A549 (cell line): ENCODE results near the gene RANBP3. TPM values are rescaled to one million over a fixed set of nuclear protein-coding genes. Genes with fewer than 3 reads are reported as not detected.
A peak's percentile ranks its signal among the peaks of the same experiment; 100 is the strongest.

Experiments used
- ATAC-seq, 2 experiments: fragments of 200-7000 bp in 1 of 2; fragments of >200 bp in 1 of 2; cut with Nextera tagmentation in 1 of 2; cut with Tn5 transposase in 1 of 2; 3 replicates each; pipeline versions ENCODE4 v1.8.0 to v1.9.1; 2018 to 2020; ENCODE audit warnings: mild to moderate bottlenecking in 1 of 2, moderate library complexity in 1 of 2
- CTCF ChIA-PET: fragments of 300-600 bp; sonication (Branson Sonifier 250); formaldehyde crosslinking; extraction: SDS; loops from one replicate; lab custom pipeline; 2021; ENCODE audit warnings: antibody characterized with exemption, inconsistent platforms; lab: Yijun Ruan, JAX
- POLR2A ChIA-PET: fragments of 350-600 bp; formaldehyde crosslinking; extraction: SDS; loops from one replicate; lab custom pipeline; 2021; ENCODE audit warnings: antibody characterized with exemption, inconsistent platforms; lab: Yijun Ruan, JAX
- DNase-seq, 2 experiments: peaks; one replicate each; pipeline versions ENCODE4 v3.0.0 to v3.0.0-alpha.2; 2011 to 2016; ENCODE audit warnings: low read depth in 1 of 2, low spot score in 1 of 2
- FAIRE-seq: peaks from 2 replicates; lab custom pipeline; 2011; peaks lifted over from hg19 to GRCh38; lab: Jason Lieb, UNC
- H3K27ac ChIP-seq, 2 experiments: fragments of >200 bp; sonication (Bioruptor Twin); formaldehyde crosslinking; 3 replicates each; pipeline ENCODE4 v1.5.1; 2016 to 2017
- H3K4me1 ChIP-seq: fragments of >200 bp; sonication (Bioruptor Twin); formaldehyde crosslinking; 3 replicates; pipeline ENCODE4 v1.6.1; 2016
- H3K4me2 ChIP-seq: fragments of >200 bp; sonication (Bioruptor Twin); formaldehyde crosslinking; 3 replicates; pipeline ENCODE4 v1.6.1; 2016
- H3K4me3 ChIP-seq: fragments of >200 bp; sonication (Bioruptor Twin); formaldehyde crosslinking; 3 replicates; pipeline ENCODE4 v1.5.1; 2016
- H3K9me3 ChIP-seq: fragments of >200 bp; sonication (Bioruptor Twin); formaldehyde crosslinking; 3 replicates; pipeline ENCODE4 v1.6.1; 2016
- BHLHE40 ChIP-seq: IDR thresholded peaks from 2 replicates; pipeline ENCODE4 v1.6.1; 2012; ENCODE audit warnings: low read depth, low read length, inconsistent platforms
- CBX8 ChIP-seq: fragments of 200-600 bp; sonication (generic); IDR thresholded peaks from 2 replicates; pipeline ENCODE4 v1.6.1; 2016
- CHD4 ChIP-seq: fragments of 200-600 bp; sonication (generic); IDR thresholded peaks from 2 replicates; pipeline ENCODE4 v1.6.1; 2016; ENCODE audit warnings: antibody characterized with exemption, mild to moderate bottlenecking, borderline replicate concordance
- EHMT2 ChIP-seq: fragments of 200-600 bp; sonication (generic); IDR thresholded peaks from 2 replicates; pipeline ENCODE4 v1.6.1; 2016; ENCODE audit warnings: antibody characterized with exemption, low read depth, mild to moderate bottlenecking, moderate library complexity
- EP300 ChIP-seq, 2 experiments: fragments of >200 bp; sonication (Bioruptor Twin); formaldehyde crosslinking; IDR thresholded peaks; 2 replicates in 1 of 2; 3 replicates in 1 of 2; pipeline ENCODE4 v1.6.1; 2016 to 2017
- ESRRA ChIP-seq: fragments of 150-350 bp; IDR thresholded peaks from 2 replicates; pipeline ENCODE4 v1.6.1; 2014; ENCODE audit warnings: mild to moderate bottlenecking, low read length, borderline replicate concordance
- FOSL2 ChIP-seq, 2 experiments: fragments of 450-650 bp in 1 of 2; fragments of >200 bp in 1 of 2; sonication (Bioruptor Twin) in 1 of 2; formaldehyde crosslinking; IDR thresholded peaks; 2 replicates each; pipeline versions ENCODE4 v1.5.0 to v1.6.1; 2016 to 2020; ENCODE audit warnings: mild to moderate bottlenecking in 1 of 2, moderate library complexity in 1 of 2
- HDAC2 ChIP-seq: fragments of 200-600 bp; sonication (generic); IDR thresholded peaks from 2 replicates; pipeline ENCODE4 v1.6.1; 2016
- HOXB13 ChIP-seq: fragments of 250-450 bp; sonication (Bioruptor Pico); IDR thresholded peaks from 2 replicates; pipeline ENCODE4 v1.5.0; 2020; ENCODE audit warnings: low read depth, mild to moderate bottlenecking, moderate library complexity
- JUN ChIP-seq, 2 experiments: fragments of >200 bp; sonication (Bioruptor Twin); formaldehyde crosslinking; IDR thresholded peaks; 2 replicates in 1 of 2; 3 replicates in 1 of 2; pipeline ENCODE4 v1.6.1; 2016 to 2017
- KDM1A ChIP-seq: fragments of 200-600 bp; sonication (generic); IDR thresholded peaks from 2 replicates; pipeline ENCODE4 v1.6.1; 2016; ENCODE audit warnings: low read depth, mild to moderate bottlenecking
- MAZ ChIP-seq: fragments of 150-350 bp; IDR thresholded peaks from 2 replicates; pipeline ENCODE4 v1.6.1; 2014; ENCODE audit warnings: antibody characterized with exemption, low read depth, low read length, borderline replicate concordance
- POLR2AphosphoS2 ChIP-seq: conservative IDR thresholded peaks from 2 replicates; pipeline ENCODE4 v1.6.1; 2012; ENCODE audit warnings: low read length, improper control_type of control experiment, inconsistent platforms
- RAD21 ChIP-seq, 2 experiments: fragments of >200 bp in 1 of 2; sonication (Bioruptor Twin) in 1 of 2; formaldehyde crosslinking in 1 of 2; IDR thresholded peaks in 1 of 2; conservative IDR thresholded peaks in 1 of 2; 2 replicates in 1 of 2; 3 replicates in 1 of 2; pipeline ENCODE4 v1.6.1; 2012 to 2018; ENCODE audit warnings: inconsistent platforms in 1 of 2
- RARB ChIP-seq: fragments of 250-450 bp; sonication (Bioruptor Pico); IDR thresholded peaks from 2 replicates; pipeline ENCODE4 v1.8.0; 2021; ENCODE audit warnings: mild to moderate bottlenecking, moderate library complexity
- TFCP2L1 ChIP-seq: fragments of 250-450 bp; sonication (Bioruptor Pico); IDR thresholded peaks from 2 replicates; pipeline ENCODE4 v1.5.0; 2021; ENCODE audit warnings: mild to moderate bottlenecking
- ZSCAN20 ChIP-seq: fragments of 250-450 bp; sonication (Bioruptor Pico); IDR thresholded peaks from 2 replicates; pipeline ENCODE4 v1.8.0; 2022; ENCODE audit warnings: mild to moderate bottlenecking, moderate library complexity
- WGBS: methylation state at CpG from one replicate; pipeline ENCODE4 v1.1.6; 2017; ENCODE audit errors: missing lambda C conversion rate; 5-methylcytosine and 5-hydroxymethylcytosine counted together
- polyA plus RNA-seq, 4 experiments: library from polyadenylated mRNA; depleted of rRNA in 3 of 4; stranded (reverse); fragments of >200 nt; fragmentation: RNase III in 1 of 4; extraction: RNeasy Plus Mini Kit Qiagen cat#74134 plus additional on column Dnase treatment in 1 of 4; gene quantifications; 2 replicates in 3 of 4; 3 replicates in 1 of 4; pipeline ENCODE4 v1.2.3, GENCODE V29; 2011 to 2017
- TF ChIP-seq, protein P1 (sequence below): IDR thresholded peaks from 2 replicates; pipeline ENCODE4 v1.6.1; 2012; ENCODE audit warnings: low read depth, borderline replicate concordance
- TF ChIP-seq, protein P2 (sequence below): fragments of >200 bp; sonication (Bioruptor Twin); formaldehyde crosslinking; IDR thresholded peaks from 2 replicates; pipeline ENCODE4 v1.6.1; 2016
- TF ChIP-seq, protein P3 (sequence below): fragments of >200 bp; sonication (Bioruptor Twin); formaldehyde crosslinking; IDR thresholded peaks from 3 replicates; pipeline ENCODE4 v1.5.1; 2016
- TF ChIP-seq, protein P4 (sequence below): fragments of 200-600 bp; sonication (generic); IDR thresholded peaks from 2 replicates; pipeline ENCODE4 v1.6.1; 2016; ENCODE audit warnings: antibody characterized with exemption, mild to moderate bottlenecking, moderate library complexity

Gene RANBP3
- polyA plus RNA-seq, 2 of the 4 experiments (the other 2 are of a cell fraction): 39.2 to 53.5 TPM

DNA sequence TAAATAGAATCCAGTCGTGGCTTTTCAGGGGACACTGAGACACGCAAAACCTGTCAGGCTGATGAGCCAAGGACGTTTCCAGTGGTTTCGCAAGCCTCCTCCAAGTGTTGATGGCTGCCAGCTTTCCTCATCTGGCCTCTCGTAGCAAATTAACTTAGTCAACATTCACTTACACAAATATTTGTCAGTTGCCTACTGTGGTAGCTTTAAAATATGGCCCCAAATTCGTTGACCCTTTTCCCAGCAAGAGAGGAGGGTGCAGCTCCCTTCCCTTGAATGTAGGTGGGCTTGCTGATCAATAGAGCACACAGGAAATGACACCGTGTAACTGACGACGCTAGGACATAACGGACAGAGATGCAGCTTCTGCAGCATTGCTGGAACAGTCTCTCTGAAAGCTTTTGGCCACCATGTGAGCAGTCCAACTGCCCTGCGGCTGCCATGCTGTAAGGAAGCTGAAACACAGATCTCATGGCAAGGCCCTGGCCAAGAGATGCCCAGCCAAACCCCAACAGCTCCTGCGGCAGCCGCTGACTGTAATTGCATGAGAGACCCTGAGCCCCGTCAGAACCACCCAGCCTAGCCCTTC is 5.5 kb upstream of the RANBP3 start:
- TF ChIP-seq FOSL2 (IDR thresholded peaks at IDR 0.05) (no peak), FOSL2 (CRISPR knock-in tag; IDR thresholded peaks at IDR 0.05) (no peak), CHD4 (no peak), EHMT2 (no peak), POLR2AphosphoS2 (no peak), BHLHE40 (no peak), HDAC2 (no peak), RARB (no peak), HOXB13 (CRISPR knock-in tag) (no peak)
- TF ChIP-seq, protein P1, sequence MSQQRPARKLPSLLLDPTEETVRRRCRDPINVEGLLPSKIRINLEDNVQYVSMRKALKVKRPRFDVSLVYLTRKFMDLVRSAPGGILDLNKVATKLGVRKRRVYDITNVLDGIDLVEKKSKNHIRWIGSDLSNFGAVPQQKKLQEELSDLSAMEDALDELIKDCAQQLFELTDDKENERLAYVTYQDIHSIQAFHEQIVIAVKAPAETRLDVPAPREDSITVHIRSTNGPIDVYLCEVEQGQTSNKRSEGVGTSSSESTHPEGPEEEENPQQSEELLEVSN: no peak
- DNase-seq: no peak
- Histone ChIP-seq H3K4me2 (no peak overlapping the region), H3K27ac (no peak overlapping the region), H3K9me3 (no peaks in the 10 kb centered on the region), H3K4me1 (peaks cover 18% of the 10 kb centered on the region; the same call in 2 of the 3 replicates), H3K4me3 (no peak overlapping the region)
- FAIRE-seq: no peak
- ChIA-PET POLR2A (interaction anchor here (1.7 kb wide), 1 partner anchor 156 kb away, joined by 3 read pairs; no protein-coding TSS in a partner anchor), CTCF (interaction anchor here (0.9 to 3.1 kb wide), 5 partner anchors 15 to 180 kb away, joined by 3 to 17 read pairs (median 10); no protein-coding TSS in a partner anchor)
- ATAC-seq: no peak
- 80% methylated on average over 14 of the region's 14 CpGs for WGBS

DNA sequence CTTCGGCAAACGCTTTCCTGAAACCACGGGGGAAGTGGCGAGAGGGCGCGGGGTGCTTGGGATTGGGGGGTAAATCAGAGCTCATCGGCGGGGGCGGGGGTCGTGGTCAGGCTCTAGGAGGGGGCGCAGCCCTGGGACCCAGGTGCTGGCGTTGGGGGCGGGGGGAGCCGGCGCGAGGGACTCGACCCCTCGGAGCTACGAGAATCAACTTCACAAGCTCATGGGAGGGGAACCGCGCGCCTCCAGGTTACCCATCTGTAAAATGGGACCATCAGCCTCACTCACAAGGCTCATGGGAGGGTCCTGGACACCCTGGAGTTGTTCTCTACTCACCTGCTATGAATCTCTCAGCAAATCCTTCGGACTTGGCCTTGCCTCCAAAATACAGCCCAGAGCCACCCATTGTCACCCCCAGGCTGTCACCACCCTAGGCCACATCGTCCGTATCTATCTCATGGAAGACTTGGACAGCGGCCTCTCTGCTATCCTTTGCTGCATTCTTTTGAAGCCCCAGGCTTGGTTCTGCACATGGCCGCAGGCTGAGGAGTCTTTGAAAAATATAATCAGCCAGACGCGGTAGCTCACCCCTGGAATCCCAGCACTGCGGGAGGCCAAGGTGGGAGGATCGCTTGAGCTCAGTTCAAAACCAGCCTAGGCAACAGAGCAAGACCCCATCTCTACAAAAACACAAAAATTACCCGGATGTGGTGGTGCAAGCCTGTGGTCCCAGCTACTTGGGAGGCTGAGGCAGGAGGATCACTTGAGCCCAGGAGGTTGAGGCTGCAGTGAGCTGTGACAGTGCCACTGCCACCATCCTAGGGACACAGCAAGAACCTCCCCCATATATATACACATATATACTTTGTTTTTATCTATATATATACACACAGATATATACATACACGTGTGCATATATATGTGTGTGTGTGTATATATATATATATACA is 939 bp upstream of the RANBP3 start:
- ChIA-PET POLR2A (interaction anchor here (0.5 to 1.0 kb wide), 4 partner anchors 11 to 257 kb away, joined by 3 to 6 read pairs (median 4); partner anchors contain the start of gene NDUFA11), CTCF (interaction anchor here (0.6 to 5.3 kb wide), 11 partner anchors 8 to 601 kb away, joined by 3 to 30 read pairs (median 4); no protein-coding TSS in a partner anchor)
- no peak for DNase-seq
- TF ChIP-seq TFCP2L1 (CRISPR knock-in tag) (no peak), KDM1A (peak; percentile 71; the same call in 1 of the 2 replicates)
- TF ChIP-seq, protein P2, sequence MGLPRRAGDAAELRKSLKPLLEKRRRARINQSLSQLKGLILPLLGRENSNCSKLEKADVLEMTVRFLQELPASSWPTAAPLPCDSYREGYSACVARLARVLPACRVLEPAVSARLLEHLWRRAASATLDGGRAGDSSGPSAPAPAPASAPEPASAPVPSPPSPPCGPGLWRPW: no peak
- TF ChIP-seq, all 56 proteins: peak for 1
- Histone ChIP-seq H3K27ac (peak overlapping the region; percentile 84 to 94), H3K9me3 (no peaks in the 10 kb centered on the region), H3K4me1 (peaks cover 27% of the 10 kb centered on the region; the same call in 2 of the 3 replicates), H3K4me2 (peak overlapping the region; percentile 75), H3K4me3 (peak overlapping the region; percentile 79)
- 68% methylated on average over 12 of the region's 33 CpGs for WGBS
- ATAC-seq (no peak), FAIRE-seq (no peak)

DNA sequence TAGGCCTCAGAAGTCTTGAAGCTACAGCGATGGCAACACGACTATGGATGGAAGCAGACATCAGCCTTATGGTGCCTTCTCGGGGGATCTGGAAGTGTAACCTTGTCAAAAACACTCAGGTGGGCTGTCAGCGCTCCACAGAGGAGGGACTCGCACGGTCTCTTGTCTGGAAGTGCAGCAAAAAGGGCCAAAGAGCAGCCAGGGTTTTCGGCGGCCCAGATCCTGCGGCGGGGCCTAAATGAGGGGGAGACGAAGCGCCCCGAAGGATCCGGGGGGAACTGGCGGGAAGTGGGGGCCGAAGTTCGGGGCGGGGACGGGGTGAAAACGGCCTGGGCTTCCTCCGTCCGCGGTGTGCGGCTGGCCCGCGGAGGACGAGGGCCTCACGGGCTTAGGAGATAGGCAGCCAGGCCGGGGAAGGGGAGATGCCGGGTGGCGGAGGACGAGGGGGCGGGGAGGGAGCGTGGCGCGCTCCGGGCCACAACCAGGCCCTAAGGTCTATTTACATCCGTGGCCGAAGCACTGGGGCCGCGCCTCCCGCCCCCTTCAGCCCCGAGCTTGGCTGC is 637 bp downstream of the RANBP3 start:
- Histone ChIP-seq H3K27ac (peak overlapping the region; percentile 88 to 96), H3K4me1 (peaks cover 27% of the 10 kb centered on the region; the same call in 2 of the 3 replicates), H3K4me2 (peak overlapping the region; percentile 98), H3K9me3 (no peaks in the 10 kb centered on the region), H3K4me3 (peak overlapping the region; percentile 79)
- POLR2A ChIA-PET: interaction anchor here (1.0 kb wide), 2 partner anchors 9 to 13 kb away, joined by 4 to 6 read pairs; no protein-coding TSS in a partner anchor
- DNase-seq (no peak), ATAC-seq (peak in 1 of 2 experiments; percentile 30; a peak in 3 of 6 replicates), FAIRE-seq (no peak)
- WGBS: 6% methylated on average over 18 of the region's 43 CpGs
- CTCF ChIA-PET: interaction anchor here (0.9 to 5.3 kb wide), 2 partner anchors 9 to 11 kb away, joined by 3 to 30 read pairs; no protein-coding TSS in a partner anchor
- TF ChIP-seq, protein P3, sequence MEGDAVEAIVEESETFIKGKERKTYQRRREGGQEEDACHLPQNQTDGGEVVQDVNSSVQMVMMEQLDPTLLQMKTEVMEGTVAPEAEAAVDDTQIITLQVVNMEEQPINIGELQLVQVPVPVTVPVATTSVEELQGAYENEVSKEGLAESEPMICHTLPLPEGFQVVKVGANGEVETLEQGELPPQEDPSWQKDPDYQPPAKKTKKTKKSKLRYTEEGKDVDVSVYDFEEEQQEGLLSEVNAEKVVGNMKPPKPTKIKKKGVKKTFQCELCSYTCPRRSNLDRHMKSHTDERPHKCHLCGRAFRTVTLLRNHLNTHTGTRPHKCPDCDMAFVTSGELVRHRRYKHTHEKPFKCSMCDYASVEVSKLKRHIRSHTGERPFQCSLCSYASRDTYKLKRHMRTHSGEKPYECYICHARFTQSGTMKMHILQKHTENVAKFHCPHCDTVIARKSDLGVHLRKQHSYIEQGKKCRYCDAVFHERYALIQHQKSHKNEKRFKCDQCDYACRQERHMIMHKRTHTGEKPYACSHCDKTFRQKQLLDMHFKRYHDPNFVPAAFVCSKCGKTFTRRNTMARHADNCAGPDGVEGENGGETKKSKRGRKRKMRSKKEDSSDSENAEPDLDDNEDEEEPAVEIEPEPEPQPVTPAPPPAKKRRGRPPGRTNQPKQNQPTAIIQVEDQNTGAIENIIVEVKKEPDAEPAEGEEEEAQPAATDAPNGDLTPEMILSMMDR: no peak
- TF ChIP-seq ZSCAN20 (CRISPR knock-in tag) (no peak), MAZ (no peak), HOXB13 (CRISPR knock-in tag) (no peak), RAD21 (conservative IDR thresholded peaks at IDR 0.05 in 1 of 2, IDR thresholded peaks at IDR 0.05 in 1 of 2) (no peak), BHLHE40 (no peak), EP300 (IDR thresholded peaks at IDR 0.05) (no peak), CBX8 (no peak), JUN (IDR thresholded peaks at IDR 0.05) (no peak), ESRRA (no peak)
- TF ChIP-seq, protein P1: no peak
- TF ChIP-seq, protein P4, sequence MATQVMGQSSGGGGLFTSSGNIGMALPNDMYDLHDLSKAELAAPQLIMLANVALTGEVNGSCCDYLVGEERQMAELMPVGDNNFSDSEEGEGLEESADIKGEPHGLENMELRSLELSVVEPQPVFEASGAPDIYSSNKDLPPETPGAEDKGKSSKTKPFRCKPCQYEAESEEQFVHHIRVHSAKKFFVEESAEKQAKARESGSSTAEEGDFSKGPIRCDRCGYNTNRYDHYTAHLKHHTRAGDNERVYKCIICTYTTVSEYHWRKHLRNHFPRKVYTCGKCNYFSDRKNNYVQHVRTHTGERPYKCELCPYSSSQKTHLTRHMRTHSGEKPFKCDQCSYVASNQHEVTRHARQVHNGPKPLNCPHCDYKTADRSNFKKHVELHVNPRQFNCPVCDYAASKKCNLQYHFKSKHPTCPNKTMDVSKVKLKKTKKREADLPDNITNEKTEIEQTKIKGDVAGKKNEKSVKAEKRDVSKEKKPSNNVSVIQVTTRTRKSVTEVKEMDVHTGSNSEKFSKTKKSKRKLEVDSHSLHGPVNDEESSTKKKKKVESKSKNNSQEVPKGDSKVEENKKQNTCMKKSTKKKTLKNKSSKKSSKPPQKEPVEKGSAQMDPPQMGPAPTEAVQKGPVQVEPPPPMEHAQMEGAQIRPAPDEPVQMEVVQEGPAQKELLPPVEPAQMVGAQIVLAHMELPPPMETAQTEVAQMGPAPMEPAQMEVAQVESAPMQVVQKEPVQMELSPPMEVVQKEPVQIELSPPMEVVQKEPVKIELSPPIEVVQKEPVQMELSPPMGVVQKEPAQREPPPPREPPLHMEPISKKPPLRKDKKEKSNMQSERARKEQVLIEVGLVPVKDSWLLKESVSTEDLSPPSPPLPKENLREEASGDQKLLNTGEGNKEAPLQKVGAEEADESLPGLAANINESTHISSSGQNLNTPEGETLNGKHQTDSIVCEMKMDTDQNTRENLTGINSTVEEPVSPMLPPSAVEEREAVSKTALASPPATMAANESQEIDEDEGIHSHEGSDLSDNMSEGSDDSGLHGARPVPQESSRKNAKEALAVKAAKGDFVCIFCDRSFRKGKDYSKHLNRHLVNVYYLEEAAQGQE: no peak
